OCI-LY1 (cell line): ENCODE results near the gene FCN1.

ENCODE experiments used
- H2AFZ ChIP-seq: fragments of 200-600 bp; sonication (generic), shearing (Covaris generic); 2 replicates; pipeline ENCODE4 v1.6.0; 2014; ENCODE audit warnings: antibody characterized with exemption, mild to moderate bottlenecking, low read length
- H3F3A ChIP-seq: fragments of 200-600 bp; sonication (generic), shearing (Covaris generic); 2 replicates; pipeline ENCODE4 v1.6.0; 2014; ENCODE audit warnings: mild to moderate bottlenecking, antibody characterized with exemption, low read length, moderate library complexity; ENCODE audit not compliant: insufficient read depth
- H3K27ac ChIP-seq: fragments of 200-600 bp; sonication (generic); 2 replicates; pipeline ENCODE4 v1.5.1; 2014; ENCODE audit warnings: low read length, mixed run types, mild to moderate bottlenecking, low read depth; ENCODE audit not compliant: poor library complexity, severe bottlenecking
- H3K27me3 ChIP-seq: fragments of 200-600 bp; sonication (generic); 2 replicates; pipeline ENCODE4 v1.6.0; 2014; ENCODE audit warnings: antibody characterized with exemption, mild to moderate bottlenecking, low read length, moderate library complexity; ENCODE audit not compliant: insufficient read depth
- H3K36me3 ChIP-seq: fragments of 200-600 bp; sonication (generic); 2 replicates; pipeline ENCODE4 v1.6.1; 2014; ENCODE audit warnings: mild to moderate bottlenecking, antibody characterized with exemption, low read length, moderate library complexity, mixed read lengths; ENCODE audit not compliant: insufficient read depth
- H3K4me1 ChIP-seq: fragments of 200-600 bp; sonication (generic); 2 replicates; pipeline ENCODE4 v1.5.1; 2014; ENCODE audit warnings: mild to moderate bottlenecking, low read length, moderate library complexity; ENCODE audit not compliant: insufficient read depth, severe bottlenecking
- H3K4me2 ChIP-seq: fragments of 200-600 bp; sonication (generic), shearing (Covaris generic); 2 replicates; pipeline ENCODE4 v1.6.1; 2014; ENCODE audit warnings: low read length
- H3K4me3 ChIP-seq: fragments of 200-600 bp; sonication (generic); 2 replicates; pipeline ENCODE4 v1.5.1; 2014; ENCODE audit warnings: low read length, low read depth, mild to moderate bottlenecking, mixed read lengths; ENCODE audit not compliant: poor library complexity, severe bottlenecking
- H3K79me2 ChIP-seq: fragments of 200-600 bp; shearing (Covaris generic); 2 replicates; pipeline ENCODE4 v1.6.1; 2016; ENCODE audit warnings: mixed run types, low read length, mixed read lengths; ENCODE audit not compliant: insufficient read depth
- H3K9ac ChIP-seq: fragments of 200-600 bp; sonication (generic), shearing (Covaris generic); 2 replicates; pipeline ENCODE4 v1.6.1; 2014; ENCODE audit warnings: mild to moderate bottlenecking, low read length, mixed read lengths
- H3K9me2 ChIP-seq: fragments of 200-600 bp; sonication (generic), shearing (Covaris generic); 2 replicates; pipeline ENCODE4 v1.6.1; 2014; ENCODE audit warnings: low read depth, mild to moderate bottlenecking, low read length, mixed read lengths
- H3K9me3 ChIP-seq: fragments of 200-600 bp; shearing (Covaris generic); 2 replicates; pipeline ENCODE4 v1.6.1; 2014; ENCODE audit warnings: low read length, mixed read lengths
- H4K20me1 ChIP-seq: fragments of 200-600 bp; sonication (generic), shearing (Covaris generic); 2 replicates; pipeline ENCODE4 v1.6.0; 2016; ENCODE audit warnings: mild to moderate bottlenecking, low read length; ENCODE audit not compliant: insufficient read depth
- CTCF ChIP-seq: fragments of 200-600 bp; sonication (generic), shearing (Covaris generic); IDR thresholded peaks from 2 replicates; pipeline ENCODE4 v1.5.1; 2017; ENCODE audit warnings: mild to moderate bottlenecking, antibody characterized with exemption, low read length, moderate library complexity, mixed read lengths
- EZH2 ChIP-seq: fragments of 200-600 bp; sonication (generic), shearing (Covaris generic); IDR thresholded peaks from 2 replicates; pipeline ENCODE4 v1.8.0; 2017; ENCODE audit warnings: borderline replicate concordance, mixed run types, mild to moderate bottlenecking, antibody characterized with exemption, low read length, moderate library complexity, mixed read lengths

The FCN1 gene

GRCh38 chr9:134942011-134942787 lies 24.5 kb upstream of the FCN1 start:
- TF ChIP-seq CTCF: no peak
- no peak for TF ChIP-seq EZH2
- Histone ChIP-seq H3K9me2 (no peaks in the 10 kb centered on the region), H2AFZ (no peak overlapping the region), H3K4me1 (peaks cover 9% of the 10 kb centered on the region), H3K27ac (no peak overlapping the region), H3K9ac (no peak overlapping the region), H3K9me3 (no peaks in the 10 kb centered on the region), H3K27me3 (peaks cover 13% of the 10 kb centered on the region), H3K79me2 (no peaks in the 10 kb centered on the region), H3K4me2 (no peak overlapping the region), H4K20me1 (no peaks in the 10 kb centered on the region), H3K36me3 (no peaks in the 10 kb centered on the region), H3K4me3 (no peak overlapping the region), H3F3A (no peaks in the 10 kb centered on the region)

- peaks cover 26% of the 10 kb centered on the region for H3K4me1 ChIP-seq
- H3F3A ChIP-seq: no peaks in the 10 kb centered on the region
- no peaks in the 10 kb centered on the region for H3K27me3 ChIP-seq
Observed at GRCh38 chr9:134940236-134941208, 22.8 kb upstream of the FCN1 start.

GRCh38 chr9:134939836-134940235 lies 22.1 kb upstream of the FCN1 start:
- Histone ChIP-seq H3F3A (no peaks in the 10 kb centered on the region), H4K20me1 (no peaks in the 10 kb centered on the region), H3K9ac (no peak overlapping the region), H3K27me3 (no peaks in the 10 kb centered on the region), H3K9me3 (no peaks in the 10 kb centered on the region), H3K79me2 (no peaks in the 10 kb centered on the region), H3K27ac (no peak overlapping the region), H3K9me2 (no peaks in the 10 kb centered on the region), H3K4me1 (peaks cover 33% of the 10 kb centered on the region), H3K36me3 (peaks cover 6% of the 10 kb centered on the region; the same call in 1 of the 2 replicates), H3K4me2 (no peak overlapping the region), H3K4me3 (no peak overlapping the region), H2AFZ (no peak overlapping the region)
- TF ChIP-seq EZH2 (no peak), CTCF (no peak)

More at GRCh38 chr9:134940236-134941208, 22.8 kb upstream of the FCN1 start:
- Histone ChIP-seq H3K9me3 (no peaks in the 10 kb centered on the region), H3K4me3 (no peak overlapping the region), H4K20me1 (no peaks in the 10 kb centered on the region), H2AFZ (no peak overlapping the region), H3K4me2 (no peak overlapping the region), H3K79me2 (no peaks in the 10 kb centered on the region), H3K9me2 (no peaks in the 10 kb centered on the region), H3K9ac (no peak overlapping the region), H3K36me3 (peaks cover 5% of the 10 kb centered on the region; the same call in 1 of the 2 replicates), H3K27ac (no peak overlapping the region)
- no peak for TF ChIP-seq CTCF
- no peak for TF ChIP-seq EZH2
